ENCODE results near the gene INHBB.
A peak's percentile ranks its signal among the peaks of the same experiment; 100 is the strongest.
"Not testable (repeated sequence)": the region's sequence is repeated elsewhere in the genome, so short reads cannot be mapped to it uniquely, and the experiment has no call there.

INHBB gene

DNA sequence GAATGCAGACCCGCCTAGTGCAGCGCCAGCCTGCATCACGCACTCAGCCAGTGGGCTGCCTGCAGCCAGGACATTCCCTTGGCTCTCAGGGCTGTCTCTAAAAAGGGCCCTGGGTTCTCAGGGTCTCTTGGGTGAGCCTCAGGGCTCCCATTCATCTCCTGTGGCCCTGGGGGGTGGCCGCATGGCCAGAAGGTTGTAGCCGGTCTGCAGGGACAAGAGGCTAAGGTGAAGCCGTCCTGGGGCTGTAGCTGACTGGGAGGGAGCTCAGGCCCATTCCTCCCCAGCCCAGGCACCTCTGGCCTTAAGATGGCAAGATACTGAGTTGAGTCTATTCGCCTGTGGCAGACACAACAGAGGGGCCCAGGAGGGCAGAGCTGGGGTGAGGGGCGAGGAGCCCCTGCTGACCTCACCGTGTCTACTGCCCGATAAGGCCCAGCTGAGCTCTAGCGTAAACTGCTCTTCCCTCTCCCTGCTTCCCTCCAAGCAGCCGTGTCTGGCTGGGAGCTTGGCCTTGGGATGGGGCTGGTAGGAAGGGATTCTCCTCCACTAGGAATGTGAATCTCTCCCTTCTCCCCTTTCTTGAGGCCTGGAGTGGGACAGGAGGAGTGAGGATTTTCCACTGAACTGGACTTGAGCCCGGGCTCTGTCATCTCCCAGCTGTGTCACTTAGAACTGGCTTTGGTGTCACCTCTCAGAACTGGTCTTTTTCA, 37.9 kb downstream of the INHBB start:
- DNase-seq, result no peak

DNA sequence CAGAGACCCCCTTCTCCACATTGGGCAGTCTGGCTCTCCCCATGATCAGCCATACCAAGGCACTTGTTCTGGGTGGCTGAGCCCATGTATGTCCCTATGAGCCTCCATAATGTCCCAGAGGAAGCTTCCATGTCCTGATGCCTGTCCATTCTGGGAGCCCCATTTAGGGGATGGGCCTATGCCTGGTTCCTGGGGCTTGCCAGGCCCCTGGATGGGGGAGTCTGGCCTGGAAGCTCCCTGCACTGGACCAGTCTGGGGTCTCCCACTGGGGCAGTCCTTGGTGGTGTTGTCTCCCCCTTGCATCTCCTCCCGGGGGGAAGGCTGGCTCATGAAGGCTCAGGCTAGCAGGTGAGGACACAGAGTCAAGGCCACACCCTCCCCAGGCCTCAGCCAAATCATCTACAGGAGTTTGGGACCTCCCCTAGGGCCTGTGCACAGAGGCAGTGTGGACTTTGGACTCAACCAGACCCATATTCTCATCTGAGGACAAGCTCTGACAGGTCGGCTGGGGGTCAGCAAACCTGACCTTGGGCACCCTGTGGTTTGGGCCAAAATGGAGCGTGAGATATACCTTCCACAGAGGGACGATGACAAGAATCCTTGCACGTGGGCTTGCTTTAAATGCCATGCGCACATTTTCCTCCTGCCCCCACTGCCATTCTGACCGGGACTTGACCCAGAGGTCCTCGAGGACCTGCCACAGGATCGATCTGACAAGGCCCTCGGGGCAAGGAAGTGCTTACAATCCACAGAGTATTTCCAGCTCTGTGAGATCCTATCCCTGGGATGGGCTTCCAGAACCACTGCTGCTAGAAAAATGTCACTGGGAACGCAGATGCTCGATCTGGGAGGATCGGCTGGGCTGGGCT, 38.8 kb downstream of the INHBB start:
- DNase-seq, result no peak

DNA sequence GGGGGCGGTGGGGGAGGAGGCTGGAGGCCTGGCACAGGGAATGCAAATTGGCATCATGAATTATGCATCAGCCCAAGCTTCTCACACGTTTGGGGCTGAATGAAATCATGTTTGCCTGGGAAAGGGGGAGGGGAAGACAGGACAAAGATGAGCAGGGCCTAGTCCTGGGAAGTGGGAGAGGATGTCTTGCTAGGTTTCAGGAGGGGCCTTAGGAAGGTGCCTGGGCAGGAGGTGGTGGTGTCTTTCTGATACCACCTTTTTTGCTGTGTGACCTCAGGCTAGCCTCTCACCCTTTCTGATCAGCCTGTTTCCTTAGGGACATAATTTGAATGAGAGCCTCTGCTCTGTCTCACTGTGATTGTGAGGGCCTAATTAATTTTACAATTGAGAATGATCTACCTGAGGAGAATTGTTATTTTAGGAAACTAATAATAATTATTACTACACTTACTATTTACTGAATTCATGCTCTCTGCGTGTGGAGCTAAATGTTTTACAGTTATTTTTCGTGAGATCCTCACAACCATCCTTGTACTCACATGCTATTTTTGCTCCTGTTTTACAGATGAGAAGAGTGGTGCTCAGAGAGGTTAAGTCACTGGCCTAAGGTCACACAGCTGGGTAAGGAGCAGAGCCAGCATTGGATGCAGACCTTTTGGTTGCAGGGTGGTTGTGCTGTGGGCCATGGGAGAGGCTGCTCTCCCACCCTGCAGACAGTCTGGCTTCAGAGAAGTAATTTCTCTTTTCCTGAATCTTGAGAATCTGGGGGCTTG, 39.6 kb downstream of the INHBB start:
- DNase-seq, result no peak

DNA sequence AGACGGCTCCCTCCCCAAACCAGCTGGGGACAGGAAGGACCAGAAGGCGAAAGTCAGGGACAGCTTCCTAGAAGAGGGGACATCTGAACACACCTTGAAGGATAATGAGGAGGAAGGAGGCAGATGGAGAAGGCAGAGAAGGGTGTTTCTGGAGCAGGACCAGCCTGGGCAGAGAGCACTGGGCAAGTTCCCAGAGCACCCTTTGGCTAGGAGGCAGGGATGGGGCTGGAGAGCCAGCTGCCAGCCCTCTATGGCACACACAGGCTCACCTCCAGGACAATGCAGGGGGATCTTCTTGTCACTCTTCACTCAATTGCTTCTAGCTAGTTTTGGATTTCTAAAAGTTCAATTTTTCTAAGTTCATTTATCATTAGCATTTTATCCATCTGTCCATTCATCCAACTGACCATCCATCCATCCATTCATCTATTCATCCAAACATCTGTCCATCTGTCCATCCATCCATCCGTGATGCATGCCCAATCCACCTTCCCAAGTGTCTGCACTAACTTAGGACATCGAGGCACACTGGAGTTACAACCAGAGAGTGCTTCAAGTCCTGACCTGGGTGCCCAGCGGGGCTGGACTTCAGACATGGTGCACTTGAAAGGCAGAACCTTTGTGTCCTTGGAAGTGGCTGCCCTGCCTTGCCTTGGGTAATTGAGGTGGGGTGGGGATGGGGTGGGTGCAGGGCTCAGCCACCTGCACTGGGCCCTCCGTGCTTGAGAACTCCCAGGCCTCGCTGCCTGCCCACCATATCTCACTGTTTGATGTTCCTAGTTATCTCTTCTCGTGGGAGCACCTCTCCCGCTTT, 42.5 kb downstream of the INHBB start:
- no peak for DNase-seq

DNA sequence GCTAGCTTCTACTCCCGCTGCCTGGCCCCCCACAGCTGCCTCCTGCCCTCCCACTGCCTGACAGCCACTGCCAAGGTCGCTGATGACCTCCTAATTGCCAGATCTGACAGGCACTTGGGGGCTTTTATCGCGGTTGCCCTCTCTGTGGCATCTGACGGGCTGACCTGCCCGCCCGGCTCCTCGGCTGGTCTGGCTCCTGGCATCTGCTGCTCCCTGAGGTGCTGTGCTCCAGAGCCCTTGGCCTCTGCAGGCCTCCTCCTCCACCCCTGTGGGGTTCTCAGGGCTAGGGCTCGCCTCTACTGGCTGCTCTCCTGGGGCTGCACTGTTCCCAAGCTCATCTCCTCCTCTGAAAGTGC, 43.1 kb downstream of the INHBB start:
- DNase-seq, result no peak

DNA sequence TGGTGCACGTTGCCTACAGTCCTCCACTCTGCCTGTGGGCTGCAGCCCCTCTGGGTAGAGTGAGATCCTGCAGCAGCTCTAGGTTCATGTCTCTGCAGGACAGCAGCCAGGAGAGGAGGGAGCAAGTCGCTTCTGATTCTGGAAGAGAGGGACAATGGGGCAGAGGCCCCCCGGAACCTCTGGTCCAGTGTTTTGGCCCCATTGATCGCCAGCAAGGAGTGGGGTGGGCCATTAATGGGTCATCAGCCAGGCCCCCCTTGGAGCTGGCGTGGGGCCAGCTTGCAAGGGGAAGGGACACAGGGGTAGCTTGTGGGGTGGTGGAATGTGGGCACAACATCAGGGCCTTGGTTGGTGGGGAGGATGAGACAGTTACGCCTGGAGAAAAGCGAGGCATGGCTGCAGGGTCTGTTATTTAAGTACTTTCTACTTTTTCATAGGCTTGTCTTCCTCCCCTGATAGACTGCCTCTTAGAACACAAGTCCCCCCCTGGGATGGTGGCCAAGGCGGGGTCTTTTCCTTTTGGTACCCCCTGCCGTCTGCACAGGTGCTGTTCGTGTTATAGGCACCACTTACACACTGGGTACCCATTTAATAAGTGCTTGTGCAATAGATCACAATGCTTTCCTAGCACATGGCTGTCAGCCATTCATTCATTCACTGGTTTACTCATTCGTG, 44.6 kb downstream of the INHBB start:
- DNase-seq, result no peak

DNA sequence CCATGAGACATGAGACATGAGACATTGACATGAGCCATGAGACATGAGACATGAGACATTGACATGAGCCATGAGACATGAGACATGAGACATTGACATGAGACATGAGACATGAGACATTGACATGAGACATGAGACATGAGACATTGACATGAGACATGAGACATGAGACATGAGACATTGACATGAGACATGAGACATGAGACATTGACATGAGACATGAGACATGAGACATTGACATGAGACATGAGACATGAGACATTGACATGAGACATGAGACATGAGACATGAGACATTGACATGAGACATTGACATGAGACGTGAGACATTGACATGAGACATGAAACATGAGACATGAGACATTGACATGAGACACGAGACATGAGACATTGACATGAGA, 45.4 kb downstream of the INHBB start:
- DNase-seq, result not testable (repeated sequence)

DNA sequence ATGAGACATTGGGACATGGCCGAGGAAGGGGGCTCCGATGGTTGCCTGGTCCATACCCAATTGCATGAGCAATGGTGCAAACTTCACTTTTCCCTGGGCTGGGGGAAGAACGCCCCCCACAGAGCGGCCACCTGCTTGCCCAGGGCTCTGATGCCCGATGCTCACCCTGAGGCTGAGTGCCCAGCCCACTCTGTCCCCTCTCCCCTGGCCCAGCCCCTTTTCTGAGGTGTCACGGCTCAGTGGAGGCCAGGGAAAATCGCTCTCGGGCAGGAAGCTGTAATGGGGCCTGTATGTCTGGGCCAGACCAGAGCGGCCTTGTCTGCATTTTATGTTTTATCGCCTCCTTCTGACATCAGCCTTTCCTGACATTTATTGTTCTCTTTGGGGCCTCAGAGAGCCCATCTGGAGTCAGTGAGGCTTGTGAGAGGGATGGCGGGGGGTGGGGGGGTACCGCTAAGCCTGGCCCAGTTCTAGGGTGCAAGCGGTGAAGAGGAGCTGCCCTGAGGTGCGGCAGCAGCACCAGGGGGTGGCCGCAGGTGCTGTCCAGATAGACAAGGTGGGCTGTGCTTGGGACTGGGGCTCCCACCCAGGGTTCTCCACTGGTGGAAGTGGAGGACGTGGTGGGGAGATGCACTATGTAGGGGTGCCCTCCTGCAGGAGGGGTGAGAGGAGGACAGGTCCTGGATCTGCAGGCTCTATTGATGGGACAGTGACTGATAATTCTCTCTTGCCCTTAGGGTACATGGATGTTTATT, 46.2 kb downstream of the INHBB start:
- DNase-seq, result no peak

DNA sequence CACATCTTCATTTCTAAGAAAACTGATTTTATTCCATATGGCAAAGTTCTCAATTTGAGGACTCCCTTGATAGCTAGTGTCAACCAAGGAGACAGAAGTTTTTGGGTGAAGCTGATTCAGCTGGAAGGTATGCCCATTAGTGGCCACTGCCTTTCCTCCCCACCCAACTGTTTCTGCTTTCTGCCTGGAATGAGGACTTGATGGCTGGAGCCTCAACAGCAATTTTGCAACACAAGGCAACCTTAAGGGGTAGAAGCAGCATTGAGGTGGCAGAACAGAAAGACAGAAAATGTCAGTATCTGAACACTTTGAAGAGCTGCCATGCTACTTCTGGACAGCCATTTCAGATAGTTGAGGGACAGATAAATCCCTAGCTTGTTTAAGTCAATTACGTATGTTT, 47.0 kb downstream of the INHBB start:
- DNase-seq, result no peak

DNA sequence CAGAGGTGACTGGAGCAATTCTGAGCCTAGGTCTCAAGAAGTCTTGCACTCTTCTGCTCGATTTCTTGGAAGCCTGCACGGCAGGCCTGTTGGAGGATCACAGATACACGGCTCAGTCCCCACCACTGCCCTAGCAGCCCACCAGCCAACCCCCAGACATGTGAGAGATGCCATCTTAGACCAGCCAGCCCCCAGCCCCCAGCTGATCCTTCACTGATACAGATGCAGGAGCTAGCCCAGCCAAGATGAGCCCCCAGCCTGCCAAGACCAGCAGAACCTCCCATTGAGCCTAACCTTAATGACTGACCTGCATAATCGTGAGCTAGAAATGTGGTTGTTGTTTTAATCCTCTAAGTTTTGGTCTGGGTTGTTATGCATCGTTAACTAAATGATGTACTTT, 47.5 kb downstream of the INHBB start:
- no peak for DNase-seq

DNA sequence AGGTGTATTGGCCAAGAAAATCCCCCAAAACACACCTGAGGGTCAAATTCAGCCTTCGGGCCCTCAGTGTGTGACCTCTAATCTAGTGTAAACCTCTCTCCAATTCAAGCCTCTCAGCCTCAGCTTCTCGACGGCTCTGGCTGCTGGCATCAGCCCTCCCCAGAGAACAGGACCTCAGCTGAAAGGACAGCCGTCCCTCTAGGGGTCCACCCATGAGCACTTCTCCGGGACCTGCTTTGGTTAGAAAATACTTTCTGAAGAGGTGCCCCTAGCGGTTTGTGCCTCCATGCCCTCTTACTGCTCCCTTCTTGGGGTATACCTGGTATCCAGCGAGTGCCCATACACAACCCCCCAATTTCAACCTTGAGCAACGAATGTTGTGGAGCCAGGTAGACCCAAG, 48.8 kb downstream of the INHBB start:
- DNase-seq, result no peak

DNA sequence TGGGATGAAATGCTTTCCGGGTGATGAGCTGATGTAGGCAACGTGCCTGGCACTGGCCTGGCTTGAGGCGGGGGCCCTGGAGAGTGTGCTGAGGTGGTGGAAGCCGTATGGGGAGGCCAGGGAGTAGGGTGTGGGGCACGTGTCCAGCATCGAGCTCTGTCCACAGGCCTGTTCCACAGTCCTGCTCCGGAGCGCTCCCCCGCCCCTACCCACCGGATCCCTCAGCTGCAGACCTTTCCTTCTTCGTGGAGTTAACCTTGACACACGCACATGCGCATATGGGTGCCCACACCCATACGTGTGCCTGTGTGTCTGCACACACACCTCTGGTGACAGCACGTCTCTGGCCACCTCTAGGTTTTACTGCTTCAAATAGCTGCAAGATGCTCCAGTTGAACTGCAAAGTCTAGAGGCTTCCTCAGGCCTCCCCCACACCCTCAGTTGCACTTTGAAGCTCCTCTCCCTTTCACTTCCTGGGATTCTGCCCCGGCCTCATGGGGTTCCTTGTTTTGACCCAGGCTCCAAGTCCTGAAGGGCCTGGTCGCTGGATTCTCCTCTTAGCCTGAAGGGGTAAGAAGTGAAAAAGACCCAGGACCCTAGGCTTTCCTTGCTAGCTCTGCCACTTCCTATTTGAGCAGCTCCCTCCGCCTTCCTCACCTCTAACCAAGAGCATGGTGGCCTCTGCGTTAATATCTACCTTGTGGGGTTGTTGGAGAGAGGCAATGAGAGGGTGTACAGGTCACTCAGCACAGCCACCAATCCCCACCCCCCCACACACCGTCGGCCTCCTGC, 49.5 kb downstream of the INHBB start:
- DNase-seq, result no peak

DNA sequence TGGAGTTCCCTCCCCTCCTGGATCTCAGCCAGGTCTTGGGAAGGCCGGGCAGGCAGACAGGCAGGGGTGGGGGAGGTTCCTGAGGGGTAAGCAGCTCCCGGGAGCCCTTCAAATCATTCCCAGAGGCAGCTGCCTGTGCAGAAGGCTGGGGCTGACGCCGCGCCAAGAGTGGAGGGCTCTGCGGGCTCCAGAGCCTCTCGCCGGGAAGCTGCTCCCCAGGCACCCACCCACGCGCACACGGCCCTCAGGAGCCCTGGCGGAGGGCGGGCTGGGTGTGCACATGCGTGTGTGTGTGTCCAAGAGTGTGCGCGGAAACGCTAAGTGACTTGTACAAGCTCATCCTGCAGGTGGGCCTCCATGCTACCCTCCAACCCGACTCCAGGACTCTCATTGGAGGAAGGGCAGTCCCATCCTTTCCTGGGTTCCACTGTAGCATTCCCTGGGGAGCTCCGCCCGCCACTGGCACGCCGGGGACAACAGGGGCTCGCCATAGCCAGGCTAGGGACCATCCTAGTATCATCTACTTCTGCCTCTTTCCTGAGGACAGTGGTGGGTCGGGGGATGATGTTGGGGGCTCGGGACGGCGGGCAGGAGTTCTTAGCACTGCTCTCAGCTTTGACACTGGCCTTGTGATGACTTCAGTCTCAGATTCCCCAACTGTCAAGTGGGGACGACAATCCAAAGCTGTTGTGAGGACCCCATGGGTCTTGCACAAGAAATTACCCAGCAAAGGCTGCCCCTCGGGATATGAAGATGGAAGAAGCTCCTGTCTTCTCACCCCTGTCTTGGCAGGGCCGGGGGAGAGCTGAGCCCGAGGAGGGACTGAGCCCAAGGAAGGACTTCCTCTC, 50.3 kb downstream of the INHBB start:
- DNase-seq, result peak; percentile 60

DNA sequence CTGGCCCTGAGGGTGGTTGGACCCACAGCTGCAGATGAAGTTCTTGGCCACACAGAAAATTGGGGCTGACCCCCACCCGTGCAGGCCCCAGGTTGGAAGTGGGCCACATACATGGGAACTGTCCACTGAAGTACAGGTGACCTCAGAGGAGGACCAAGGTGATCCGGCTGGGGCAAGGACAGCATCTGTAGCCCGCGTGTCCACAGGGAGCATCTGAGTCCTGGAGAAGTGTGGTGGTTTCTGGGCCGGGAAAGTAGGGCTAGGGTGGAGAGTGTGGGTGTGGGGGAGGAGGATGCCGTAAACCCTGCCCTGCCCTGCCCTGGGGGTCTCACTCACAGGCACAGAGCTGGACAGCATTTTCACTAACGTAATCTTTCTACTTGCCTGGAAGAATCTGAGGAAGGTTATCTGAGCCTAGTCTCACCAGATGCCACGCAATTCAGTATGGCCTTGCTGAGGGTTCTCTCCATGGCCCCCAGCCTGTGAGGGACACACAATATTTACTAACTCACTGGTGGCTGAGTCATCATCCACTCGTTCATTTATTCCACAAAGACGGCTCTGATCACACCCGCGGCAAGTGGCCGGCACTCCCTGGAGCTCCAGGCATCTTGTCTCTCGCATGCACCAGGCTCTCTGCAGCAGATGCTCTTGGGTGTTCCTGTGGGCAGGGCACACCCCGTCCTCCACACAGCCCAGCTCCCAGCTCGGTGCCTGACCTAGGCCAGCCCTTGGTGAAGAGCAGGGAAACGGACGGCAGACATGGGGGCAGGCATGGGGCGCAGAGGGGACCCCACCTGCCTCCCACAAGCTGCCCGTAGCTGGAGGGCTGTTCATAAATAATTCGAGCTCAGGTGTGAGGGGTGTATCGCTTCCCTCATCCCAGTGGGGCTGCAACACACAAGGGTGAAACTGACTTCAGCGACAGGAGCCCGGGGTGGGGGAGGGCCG, 51.2 kb downstream of the INHBB start:
- DNase-seq, result no peak

DNA sequence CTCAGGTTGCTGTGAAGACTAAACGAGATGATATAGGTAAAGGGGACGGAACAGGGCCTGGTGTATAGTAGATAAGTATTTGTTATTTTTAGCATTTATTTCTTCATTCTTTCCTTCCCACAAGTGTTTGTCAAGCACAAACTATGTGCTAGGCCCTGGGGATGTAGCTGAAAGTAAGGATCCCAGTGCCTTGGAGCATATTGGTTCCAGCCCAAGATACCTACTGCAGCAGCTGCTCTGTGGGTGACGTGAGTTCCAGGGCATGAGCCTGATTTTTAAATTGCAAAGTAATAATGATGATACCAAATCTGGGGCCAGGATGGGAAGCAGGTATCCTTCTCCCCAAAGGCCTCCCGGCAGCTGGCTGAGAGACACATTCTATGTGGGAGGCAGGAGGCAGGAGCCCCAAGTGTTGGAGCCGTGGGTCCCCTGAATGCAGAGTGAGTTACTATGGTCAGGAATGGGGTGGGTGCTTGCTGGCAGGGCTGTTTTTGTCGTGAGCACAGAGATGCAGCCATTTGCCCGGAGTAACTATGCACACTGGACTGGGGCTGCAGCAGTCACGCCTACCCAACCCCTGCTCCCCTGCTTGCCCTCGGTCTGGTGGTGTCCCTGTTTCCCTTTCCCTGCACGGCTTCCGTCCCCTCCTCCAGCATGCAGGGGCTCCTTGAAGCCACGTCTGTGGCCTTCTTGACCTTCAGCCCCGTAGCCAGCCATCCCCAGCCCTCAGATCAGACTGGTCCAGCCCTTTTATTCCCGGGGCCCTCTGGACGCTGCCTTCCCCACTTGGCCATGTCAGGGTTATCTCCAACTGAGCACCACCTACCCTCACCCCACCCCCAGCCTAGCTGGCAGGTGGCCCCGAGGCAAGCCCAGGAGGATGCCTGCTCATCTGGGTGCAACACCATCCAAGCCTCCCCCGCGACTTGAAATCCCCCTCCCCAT, 52.4 kb downstream of the INHBB start:
- no peak for DNase-seq

DNA sequence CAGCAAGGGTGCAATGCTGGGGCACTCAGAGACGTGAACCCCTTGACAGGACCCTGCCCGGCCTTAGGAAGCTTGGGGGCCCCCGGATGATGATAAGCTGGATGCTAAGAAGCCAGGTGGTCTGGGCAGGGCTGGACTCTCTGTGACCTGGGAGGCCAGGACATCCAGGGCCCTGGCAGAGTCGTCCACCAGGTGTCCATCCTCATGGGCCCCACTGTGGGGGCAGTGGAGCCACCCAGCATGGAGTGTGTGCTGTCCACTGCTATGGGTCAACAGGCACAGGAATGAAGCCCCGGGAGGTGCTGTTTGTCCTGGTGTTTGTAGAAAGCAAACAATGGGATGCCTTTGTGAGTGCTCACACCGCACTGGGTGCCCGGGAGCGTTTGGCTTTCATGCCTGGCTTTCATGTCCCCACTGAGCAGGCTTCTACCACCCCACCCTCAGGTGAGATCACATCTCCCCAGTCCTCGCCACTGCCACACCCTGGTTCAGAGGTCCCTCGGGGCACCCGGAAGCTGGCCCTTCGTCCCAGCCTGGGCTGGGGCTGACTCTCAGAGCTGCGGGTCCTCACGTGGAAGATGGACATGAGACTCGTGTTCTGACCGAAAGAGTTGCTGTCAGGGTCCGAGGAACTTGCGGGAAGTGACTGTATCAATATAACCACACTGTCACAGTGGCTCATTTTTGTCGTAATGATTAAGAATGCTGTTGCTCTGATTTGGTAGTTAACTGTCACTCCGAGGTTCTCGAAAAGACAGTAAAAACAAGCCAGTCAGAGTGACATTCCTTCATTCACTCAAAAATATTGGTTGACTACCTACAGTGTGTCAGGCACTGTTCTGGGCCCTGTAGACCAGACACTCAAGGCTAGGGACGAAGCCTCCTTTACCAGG, 53.3 kb downstream of the INHBB start:
- no peak for DNase-seq
